DMS79 (cell line): Measurements from ENCODE around the gene DPM3.
"Not testable (repeated sequence)": the region's sequence is repeated elsewhere in the genome, so short reads cannot be mapped to it uniquely, and the experiment has no call there.

Experiments
- DNase-seq: peaks from one replicate; lab custom pipeline; 2025; lab: John Stamatoyannopoulos, UW

DPM3 gene

DNA sequence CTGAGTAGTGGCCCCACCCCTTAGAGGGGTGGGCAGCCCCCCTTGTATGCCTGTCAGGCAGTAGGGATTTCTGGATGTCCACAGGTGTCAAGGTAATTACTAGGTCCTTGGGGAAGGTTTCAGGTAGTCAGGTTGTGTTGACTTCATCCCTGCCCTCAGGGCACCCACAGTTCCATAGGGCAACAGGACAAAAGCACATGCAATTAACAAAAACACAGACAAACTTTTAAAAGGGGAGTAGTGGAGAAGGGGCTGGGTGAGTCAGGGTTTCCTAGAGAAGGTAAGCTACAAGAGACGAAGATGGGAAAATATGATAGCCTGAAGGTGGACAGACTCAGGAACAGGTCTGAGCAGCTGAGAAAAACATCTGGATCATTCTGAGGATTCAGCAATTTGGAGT is 18.7 kb upstream of the DPM3 start:
- no peak for DNase-seq

DNA sequence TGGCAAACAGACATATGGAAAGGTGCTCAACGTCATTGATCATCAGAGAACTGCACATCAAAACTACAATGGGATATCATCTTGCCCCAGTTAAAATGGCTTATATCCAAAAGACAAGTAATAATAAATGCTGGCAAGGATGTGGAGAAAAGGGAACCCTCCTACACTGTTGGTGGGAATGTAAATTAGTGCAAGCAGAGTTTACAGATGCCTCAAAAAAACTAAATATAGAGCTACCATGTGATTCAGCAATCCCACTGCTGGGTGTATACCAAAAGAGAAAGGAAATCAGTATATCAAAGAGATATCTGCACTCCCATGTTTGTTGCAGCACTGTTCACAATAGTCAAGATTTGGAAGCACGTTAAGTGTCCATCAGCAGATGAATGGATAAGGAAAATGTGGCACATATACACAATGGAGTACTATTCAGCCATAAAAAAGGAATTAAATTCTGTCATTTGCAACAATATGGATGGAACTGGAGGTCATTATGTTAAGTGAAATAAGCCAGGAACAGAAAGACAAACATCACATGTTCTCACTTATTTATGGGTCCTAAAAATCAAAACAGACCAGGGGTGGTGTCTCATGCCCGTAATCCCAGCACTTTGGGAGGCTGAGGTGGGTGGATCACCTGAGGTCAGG is 15.8 kb upstream of the DPM3 start:
- DNase-seq = not testable (repeated sequence)

DNA sequence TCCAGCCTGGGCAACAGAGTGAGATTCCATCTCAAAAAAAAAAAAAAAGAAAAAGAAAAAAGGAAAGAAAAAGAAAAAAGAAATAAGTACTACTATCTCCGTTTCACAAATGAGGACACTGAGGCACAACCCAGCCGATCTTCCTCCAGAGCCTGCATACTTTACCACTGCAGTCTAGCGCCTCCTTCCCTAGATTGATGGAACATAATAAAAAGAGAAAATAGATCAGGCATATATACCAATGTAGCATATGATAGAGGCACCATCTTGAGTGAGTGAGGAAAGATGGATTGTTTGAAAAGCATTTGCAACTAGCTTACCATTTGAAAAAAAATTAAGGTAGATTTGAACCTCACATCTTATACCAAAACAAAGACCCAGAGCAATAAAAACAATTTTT is 5.2 kb upstream of the DPM3 start:
- no peak for DNase-seq

DNA sequence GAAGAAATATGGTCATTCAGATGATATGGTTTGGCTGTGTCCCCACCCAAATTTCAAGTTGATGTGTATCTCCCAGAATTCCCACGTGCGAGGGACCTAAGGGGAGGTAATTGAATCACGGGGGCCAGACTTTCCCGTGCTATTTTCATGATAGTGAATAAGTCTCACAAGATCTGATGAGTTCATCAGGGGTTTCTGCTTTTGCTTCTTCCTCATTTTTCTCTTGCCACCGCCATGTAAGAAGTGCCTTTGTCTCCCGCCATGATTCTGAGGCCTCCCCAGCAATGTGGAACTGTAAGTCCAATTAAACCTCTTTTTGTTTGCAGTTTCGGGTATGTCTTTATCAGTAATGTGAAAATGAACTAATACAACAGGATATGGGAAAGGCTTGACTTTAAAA is 1.4 kb upstream of the DPM3 start:
- DNase-seq = no peak

DNA sequence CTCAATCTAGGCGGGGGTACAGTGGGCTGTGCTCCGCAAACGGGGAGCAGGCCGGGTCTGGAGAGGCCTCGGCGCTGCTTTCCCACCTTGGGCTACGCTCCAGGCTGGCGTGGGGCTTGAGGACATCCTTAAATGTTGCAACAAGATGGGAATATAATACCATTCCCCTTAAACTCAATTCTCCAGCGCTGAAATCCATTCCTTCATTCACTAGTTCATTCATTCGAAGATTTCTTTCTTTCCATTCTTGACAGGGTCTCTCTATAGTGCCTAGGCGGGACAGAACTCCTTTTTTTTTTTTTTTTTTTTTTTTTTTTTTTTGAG is 261 bp upstream of the DPM3 start:
- no peak for DNase-seq

DNA sequence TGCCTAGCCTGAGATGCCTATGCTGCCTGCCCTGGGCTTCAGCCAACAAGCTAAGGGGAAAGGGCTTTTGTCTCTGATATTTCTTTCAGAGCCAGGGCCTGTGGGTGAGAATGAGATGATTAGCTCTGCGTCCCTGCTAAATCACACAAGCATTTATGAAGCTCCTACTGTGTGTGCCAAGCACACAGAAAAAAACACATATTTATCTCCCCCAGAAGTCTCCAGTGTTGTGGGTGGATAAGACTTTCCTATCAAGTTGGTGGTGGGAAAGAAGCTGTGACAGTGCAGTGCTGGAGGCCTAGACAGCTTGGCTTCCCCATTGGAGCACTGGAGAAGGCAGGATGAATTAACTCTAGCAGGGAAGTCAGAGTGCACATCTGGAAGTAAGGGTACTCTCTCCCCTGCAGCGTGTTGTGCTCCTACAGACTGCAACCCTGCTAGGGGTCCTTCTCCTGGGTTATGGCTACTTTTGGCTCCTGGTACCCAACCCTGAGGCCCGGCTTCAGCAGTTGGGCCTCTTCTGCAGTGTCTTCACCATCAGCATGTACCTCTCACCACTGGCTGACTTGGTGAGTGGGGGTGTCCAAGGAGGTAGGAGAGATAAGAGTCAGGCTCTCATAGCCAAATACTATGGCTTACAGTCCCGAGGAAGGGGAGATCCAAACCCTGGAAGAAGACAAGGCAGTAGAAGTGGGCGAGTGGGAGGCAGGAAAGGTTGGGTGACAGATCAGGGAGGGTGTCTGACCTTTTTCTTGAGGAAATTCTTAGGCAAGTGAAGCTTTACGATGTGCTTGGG is 3.0 kb downstream of the DPM3 start:
- DNase-seq = no peak

DNA sequence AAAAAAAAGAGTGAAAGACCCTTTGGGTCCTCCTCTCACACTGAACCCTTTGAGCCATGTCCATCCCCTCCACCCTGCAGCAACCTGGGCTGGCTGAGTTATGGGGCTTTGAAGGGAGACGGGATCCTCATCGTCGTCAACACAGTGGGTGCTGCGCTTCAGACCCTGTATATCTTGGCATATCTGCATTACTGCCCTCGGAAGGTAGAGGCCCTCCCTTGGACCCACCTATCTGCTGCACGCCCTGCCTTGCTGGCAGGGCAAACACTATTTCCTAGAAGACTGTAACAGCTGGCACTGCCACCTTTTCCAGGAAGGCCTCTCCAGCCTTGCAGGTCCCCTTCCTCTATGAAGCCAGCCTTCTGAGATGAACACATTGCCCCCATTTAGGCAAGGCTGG is 3.6 kb downstream of the DPM3 start:
- DNase-seq = no peak

DNA sequence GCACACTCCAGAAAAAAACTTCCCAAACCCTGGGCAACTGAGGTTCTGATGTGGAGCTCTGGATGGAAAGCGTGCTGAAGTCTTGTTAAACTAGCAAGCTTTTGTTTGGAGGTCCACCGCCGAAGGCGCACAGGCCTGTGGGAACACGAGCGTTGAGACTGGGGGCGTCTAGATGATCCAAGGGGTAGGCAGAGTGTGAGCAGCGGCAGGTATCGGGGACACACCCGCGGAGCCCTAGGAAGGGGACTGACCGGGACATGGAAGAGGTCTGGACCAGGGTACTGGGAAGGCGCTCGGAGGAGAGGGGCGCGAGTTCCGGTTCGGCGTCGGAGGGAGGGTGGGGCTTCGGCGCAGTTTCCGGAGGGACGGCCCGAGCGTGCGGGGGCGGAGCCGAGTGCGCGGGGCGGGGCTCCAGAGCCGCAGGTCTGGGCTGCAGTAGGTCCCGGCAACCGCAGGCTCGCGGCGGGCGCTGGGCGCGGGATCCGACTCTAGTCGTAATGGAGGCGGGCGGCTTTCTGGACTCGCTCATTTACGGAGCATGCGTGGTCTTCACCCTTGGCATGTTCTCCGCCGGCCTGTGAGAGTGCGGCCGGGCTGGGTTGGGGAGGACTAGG is 4.8 kb downstream of the DPM3 start, which contains the start of gene SLC50A1:
Gene SLC50A1, plus strand, starts transcription at position 438 of the 614 bp plus-strand sequence. Its CDS starts 60 bp downstream, at position 498.
- DNase-seq = peak; percentile 71

DNA sequence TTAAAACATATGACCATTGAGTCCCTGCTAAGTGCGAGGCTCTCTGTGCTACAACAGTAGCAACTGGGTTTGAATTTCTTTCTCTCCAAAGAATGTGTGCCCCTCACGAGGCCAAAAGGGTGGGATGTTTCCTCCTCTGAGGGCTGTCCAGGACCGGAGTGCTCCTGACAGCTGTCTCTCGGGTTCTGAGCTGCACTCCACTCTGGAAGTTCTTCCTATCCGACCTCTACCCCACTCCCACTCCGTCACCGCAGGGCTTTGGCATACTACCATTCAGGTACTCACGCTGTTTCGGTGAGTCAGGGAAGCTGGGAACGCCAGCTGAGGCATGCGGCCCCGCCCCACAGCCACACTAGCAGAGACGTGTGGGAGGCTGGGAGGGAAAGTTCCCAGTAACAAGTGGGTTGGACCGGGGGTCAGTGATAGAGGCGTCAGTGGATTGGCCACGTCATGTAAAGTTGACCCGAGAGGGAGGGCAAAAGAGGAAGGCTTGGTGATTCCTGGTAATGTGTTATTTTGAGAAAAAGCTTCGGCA is 5.4 kb downstream of the DPM3 start:
- DNase-seq = no peak

DNA sequence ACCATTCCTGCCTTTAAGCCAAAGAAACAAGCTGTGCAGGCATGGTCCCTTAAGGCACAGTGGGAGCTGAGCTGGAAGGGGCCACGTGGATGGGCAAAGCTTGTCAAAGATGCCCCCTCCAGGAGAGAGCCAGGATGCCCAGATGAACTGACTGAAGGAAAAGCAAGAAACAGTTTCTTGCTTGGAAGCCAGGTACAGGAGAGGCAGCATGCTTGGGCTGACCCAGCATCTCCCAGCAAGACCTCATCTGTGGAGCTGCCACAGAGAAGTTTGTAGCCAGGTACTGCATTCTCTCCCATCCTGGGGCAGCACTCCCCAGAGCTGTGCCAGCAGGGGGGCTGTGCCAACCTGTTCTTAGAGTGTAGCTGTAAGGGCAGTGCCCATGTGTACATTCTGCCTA is 6.0 kb downstream of the DPM3 start:
- DNase-seq = no peak

DNA sequence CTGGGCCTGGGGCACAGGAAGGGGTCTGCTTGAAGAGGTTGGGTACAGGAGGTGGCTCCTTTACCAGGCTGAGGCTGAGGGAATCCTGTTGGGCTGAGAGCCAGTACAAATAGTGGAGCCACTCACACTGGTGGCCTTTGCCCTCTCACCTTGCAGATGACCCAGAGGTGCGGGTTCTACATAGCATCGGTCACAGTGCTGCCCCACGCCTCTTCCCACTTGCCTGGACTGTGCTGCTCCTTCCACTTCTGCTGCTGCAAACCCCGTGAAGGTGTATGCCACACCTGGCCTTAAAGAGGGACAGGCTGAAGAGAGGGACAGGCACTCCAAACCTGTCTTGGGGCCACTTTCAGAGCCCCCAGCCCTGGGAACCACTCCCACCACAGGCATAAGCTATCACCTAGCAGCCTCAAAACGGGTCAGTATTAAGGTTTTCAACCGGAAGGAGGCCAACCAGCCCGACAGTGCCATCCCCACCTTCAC is 6.5 kb downstream of the DPM3 start:
- DNase-seq = no peak

DNA sequence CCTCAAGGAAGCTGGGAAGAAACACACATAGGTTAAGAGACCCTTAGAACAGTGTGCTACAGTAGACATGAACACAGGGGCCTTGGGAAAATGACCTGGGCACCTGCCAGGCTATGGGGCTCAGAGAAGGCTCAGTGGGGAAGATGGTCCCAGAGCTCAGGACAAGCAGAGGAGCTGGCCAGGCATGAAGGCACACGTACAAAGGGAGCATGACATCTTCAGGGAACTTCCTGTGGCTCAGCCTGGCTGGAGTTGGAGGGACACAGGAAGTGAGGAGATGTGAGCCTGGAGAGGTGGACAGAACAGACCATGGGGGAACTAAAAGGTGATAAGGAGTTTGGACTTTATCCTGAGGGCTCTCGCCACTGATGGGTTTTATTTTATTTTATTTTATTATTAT is 8.5 kb downstream of the DPM3 start:
- DNase-seq = no peak

DNA sequence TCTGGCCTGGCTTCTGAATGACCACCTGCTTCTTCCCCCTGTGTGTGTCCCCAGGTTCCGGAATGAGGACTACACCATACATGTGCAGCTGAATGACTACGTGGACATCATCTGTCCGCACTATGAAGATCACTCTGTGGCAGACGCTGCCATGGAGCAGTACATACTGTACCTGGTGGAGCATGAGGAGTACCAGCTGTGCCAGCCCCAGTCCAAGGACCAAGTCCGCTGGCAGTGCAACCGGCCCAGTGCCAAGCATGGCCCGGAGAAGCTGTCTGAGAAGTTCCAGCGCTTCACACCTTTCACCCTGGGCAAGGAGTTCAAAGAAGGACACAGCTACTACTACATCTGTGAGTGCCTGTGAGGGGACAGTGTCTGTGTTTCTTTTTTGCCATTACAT is 9.0 kb downstream of the DPM3 start:
- no peak for DNase-seq

DNA sequence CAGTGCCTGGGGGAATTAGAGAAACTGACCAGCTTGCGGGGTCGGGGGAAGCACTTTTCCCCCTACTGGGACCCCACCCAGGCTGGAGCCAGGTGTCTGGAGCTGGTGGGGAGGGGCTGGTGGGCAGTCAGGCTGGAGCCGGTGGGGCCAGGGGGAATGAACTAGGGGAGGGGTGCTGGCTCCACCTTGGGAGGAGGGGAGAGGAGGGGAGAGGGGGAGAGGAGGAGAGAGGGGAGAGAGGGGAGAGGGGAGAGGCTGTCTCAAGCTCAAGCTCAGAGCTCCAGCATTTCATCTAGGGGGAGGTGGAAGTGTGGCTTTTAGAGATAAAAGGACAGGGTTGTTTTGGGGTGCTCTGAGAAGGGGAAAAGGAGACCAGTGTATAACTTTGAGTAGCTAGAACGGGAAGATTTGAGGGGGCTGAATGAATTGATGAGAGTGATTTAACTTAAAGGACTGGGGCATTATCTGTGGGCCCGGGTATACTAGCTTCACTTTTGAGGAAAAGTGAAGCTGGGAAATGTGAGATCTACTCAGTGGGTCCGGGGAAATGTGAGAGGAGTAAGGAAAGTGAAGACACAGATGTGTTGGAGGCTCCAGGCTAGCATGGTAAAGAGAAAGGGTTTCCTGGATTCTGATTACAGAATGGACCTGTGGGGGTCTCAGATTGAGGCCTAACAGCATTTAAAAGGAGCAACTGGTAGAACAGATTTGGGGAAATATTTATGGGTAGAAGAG is 9.9 kb downstream of the DPM3 start:
- DNase-seq = no peak

DNA sequence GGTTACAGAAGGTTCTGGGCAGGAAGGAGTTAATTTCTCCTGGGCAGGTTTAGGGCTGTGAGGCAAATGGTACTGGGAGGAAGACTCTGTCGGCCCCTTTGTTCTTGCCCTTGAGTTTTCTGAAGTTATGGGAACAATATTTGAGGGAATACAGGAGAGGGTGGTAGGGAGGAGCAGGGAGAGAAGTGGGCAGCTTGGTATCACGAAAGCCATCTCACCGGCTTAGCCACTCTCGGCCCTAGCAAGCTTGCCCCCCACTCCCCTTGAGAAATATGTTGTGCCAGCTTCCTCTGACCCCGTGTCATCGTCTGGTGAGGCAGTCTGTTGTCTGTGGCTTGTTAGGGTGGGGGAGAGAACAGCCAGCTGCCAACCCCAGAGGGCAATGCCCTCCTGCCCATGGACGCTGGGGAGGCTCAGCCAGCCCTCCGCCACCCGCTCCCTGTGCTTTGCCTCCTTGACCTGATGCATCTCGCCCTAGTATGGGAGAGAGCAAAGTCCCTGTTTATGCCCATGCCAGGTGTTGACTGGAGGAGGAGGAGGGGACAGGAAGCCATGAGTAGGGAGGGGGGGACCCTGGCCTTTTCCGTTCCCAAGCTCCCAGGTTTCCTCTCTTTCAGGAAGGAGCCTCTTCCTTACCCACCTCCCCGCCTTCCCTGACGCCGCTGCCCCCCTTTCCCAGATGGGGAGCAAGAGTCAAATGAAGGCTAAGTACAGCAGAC is 11.4 kb downstream of the DPM3 start:
- no peak for DNase-seq

DNA sequence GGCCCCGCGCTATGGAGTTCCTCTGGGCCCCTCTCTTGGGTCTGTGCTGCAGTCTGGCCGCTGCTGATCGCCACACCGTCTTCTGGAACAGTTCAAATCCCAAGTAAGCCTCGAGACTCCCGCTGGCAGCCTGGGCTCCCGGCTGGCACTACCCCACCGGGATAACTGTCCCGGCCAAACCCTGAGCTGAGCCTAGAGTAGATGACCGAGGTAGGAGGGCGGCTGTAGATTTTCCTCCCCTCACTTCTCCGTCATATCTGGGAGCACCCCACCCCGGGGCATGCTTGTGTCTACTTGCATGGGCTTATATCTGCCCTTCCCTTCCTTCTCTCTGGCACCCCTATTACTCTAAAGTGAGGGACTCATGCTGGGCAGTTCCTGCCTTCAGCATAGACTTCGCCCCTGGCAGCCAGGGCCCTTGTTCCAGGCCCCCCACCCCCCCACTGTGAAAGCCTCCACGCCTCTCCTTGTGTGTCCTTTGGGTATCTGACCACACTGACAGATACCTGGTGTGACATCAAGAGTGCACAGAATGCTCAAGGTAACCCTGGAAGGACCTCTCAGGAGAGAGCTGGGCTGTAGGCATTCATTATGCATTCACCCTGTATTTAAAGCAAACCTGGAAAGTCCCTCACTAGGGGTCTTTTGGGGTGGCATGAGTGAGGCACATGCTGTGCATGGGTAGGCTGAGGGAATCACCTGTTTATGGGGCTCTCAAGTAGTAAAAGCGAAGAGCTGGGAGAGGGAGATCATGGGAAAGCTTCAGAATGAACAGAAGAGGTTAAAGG is 12.2 kb downstream of the DPM3 start:
- DNase-seq = no peak

DNA sequence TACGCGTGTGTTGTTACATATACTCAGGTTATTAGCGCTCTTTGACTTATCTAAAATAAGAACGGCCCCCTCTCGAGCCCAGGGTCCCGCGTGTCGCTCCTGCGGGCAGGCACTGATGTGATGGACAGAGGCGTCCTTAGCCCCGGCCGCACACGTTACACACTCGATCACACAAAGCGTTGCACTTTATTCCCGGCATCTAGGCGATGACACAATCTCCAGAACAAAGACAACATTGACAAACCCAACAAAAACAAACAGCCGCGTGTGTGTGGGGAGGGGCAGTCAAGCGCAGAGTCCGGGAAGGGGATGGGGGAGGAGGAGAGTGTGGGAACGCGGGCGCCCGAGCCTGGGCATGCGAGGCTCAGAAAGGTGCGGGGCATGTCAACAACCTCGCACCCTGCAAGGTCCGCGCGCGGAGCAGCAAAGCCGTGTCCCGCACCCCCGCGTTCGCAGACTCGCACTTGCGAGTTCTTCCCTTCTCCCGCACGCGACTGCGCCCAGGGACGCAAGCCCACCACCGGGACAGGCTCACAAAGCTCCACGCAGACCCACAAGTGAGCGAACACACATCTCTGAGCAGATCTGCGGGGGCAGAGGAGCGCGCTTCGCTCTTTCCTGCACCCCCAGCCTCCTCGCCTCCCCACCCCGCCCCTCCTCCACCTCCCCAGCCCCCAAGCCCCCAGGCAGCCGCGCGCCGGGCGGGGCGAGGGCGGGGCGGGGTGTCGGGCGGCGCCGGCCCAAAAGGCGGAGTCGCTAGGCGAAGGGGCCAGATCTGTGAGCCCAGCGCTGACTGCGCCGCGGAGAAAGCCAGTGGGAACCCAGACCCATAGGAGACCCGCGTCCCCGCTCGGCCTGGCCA is 13.0 kb downstream of the DPM3 start, which contains the start of gene EFNA1:
Gene EFNA1, plus strand, starts transcription at position 772 of the 862 bp plus-strand sequence. CDS start 102 bp downstream, outside the sequence.
- no peak for DNase-seq

DNA sequence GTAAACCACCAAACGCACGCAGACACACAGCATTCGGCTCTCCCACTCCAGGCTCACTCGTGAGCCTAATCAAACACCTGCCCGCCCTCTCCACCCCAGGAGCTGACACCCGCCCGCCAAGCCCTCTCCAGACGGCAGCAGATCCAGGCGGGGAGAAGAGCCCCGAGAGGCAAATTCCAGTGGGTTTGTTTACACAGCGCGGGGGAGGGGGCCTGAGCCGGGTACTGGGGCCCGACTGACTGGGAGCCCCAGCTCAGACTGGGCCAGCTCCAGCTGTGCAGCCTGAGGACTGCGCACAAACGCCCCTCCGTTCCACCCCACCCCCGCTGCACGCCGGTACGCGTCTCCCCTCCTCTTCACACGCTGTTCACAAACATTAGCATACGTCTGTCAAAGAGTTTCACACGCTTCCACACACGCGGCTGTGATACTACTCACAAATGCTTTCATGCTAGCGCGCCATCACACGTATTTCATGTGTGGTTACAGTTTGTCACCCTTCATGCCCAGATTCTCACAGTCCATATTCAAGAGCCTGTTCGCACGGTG is 13.7 kb downstream of the DPM3 start:
- DNase-seq = no peak

DNA sequence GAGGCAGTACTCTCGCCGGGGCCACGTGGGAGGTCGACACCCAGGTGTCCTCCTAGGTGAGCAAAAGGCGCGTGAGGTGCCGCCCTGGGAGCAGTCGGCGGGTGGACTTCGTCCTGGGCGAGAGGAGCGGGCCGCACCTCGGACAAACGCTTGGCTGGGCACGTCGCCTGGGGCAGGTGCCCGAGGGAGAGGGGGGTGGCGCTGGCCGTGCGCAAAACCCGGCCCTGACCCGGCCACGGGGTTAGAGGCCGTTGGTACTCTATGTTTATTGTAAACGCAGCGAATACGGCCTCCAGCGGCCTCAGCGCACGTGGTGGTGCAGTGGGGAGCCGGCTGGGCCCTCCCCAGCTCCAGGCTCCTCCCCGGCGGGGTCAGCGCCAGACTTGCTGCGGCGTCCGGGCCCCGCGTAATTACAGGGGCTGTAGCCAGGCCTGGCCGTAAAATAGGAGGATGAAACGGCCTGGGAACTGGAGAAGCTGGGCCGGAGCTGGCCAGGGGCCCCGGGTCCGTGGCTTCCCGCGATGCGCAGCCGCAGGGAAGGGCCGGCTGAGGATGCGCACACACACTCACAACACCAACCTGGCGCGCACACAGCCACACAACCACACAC is 14.3 kb downstream of the DPM3 start:
- no peak for DNase-seq
